Hepatocyte (in vitro differentiated cells): ENCODE results near the gene OR10A3.

Experiments used
- EZH2 ChIP-seq: fragments of 200-600 bp; sonication (generic); IDR thresholded peaks from 2 replicates; pipeline ENCODE4 v1.6.1; 2016; ENCODE audit warnings: antibody characterized with exemption, mild to moderate bottlenecking, borderline replicate concordance
- EZH2phosphoT487 ChIP-seq: fragments of 200-600 bp; sonication (generic); IDR thresholded peaks from one replicate; pipeline ENCODE4 v1.6.1; 2018; ENCODE audit warnings: antibody characterized with exemption, mild to moderate bottlenecking, low read depth, moderate library complexity; ENCODE audit not compliant: unreplicated experiment, severe bottlenecking
- TF ChIP-seq, protein P1 (sequence below): fragments of 200-600 bp; sonication (generic); IDR thresholded peaks from 2 replicates; pipeline ENCODE4 v1.5.1; 2016; ENCODE audit warnings: antibody characterized with exemption, mild to moderate bottlenecking; ENCODE audit not compliant: poor library complexity

DNA sequence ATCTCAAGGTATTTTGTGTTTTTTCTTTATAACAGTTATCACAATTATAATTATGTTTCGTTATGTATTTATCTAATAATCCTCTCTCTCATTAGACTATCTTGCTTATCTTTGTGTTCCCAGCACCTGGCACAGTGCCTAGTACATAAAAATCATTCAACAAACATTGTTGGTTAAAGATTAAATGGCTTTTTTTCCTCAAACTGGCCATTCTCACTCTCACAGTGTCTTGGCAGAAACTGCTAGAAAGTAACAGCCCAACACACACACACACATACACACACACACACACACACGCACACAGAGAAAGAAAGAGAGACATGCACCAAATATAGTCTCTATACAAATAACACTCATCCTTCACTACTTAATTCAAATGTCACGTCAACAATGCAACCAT lies 47.3 kb downstream of the OR10A3 start:
- TF ChIP-seq, protein P1, sequence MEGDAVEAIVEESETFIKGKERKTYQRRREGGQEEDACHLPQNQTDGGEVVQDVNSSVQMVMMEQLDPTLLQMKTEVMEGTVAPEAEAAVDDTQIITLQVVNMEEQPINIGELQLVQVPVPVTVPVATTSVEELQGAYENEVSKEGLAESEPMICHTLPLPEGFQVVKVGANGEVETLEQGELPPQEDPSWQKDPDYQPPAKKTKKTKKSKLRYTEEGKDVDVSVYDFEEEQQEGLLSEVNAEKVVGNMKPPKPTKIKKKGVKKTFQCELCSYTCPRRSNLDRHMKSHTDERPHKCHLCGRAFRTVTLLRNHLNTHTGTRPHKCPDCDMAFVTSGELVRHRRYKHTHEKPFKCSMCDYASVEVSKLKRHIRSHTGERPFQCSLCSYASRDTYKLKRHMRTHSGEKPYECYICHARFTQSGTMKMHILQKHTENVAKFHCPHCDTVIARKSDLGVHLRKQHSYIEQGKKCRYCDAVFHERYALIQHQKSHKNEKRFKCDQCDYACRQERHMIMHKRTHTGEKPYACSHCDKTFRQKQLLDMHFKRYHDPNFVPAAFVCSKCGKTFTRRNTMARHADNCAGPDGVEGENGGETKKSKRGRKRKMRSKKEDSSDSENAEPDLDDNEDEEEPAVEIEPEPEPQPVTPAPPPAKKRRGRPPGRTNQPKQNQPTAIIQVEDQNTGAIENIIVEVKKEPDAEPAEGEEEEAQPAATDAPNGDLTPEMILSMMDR, result no peak
- TF ChIP-seq EZH2phosphoT487 (no peak), EZH2 (no peak)
